Right ventricle myocardium superior (tissue), 1 donor: Measurements from ENCODE around the gene G6PC1. TPM values are rescaled to one million over a fixed set of nuclear protein-coding genes. Genes with fewer than 3 reads are reported as not detected.
"Not testable (repeated sequence)": the region's sequence is repeated elsewhere in the genome, so short reads cannot be mapped to it uniquely, and the experiment has no call there.

Experiments used
- ATAC-seq: fragments of 200-7000 bp; cut with Tn5 transposase; one replicate; pipeline ENCODE4 v1.9.1; 2020; ENCODE audit warnings: mild to moderate bottlenecking; ENCODE audit not compliant: poor library complexity
- DNase-seq: peaks from one replicate; pipeline ENCODE4 v3.0.0-alpha.2; 2020
- intact Hi-C: fragments of 100-400 bp; cut with DNase I; formaldehyde crosslinking; loops from one replicate; pipeline ENCODE4 v1.11.2; 2022
- total RNA-seq: library from RNA; stranded (reverse); fragmentation: NEBNext Ultra II Directional; extraction: Animal tissue kit (Norgen Biotek cat#: 25700); gene quantifications from one replicate; pipeline ENCODE4 v1.2.1, GENCODE V29; 2021
- donor health status: DM: no; HTN: yes; CAD: no; lungs with severe emphysema.

The G6PC1 gene
- total RNA-seq, 1 donor from 2014 or later: not detected

- intact Hi-C loops: no loop called here
- DNase-seq: no peak
- ATAC-seq: no peak
Observed at GRCh38 chr17:42894283-42895184, 6.1 kb upstream of the G6PC1 start.

GRCh38 chr17:42895185-42895555, 5.4 kb upstream of the G6PC1 start:
- ATAC-seq (peak; percentile 40), DNase-seq (peak; percentile 76)

DNA sequence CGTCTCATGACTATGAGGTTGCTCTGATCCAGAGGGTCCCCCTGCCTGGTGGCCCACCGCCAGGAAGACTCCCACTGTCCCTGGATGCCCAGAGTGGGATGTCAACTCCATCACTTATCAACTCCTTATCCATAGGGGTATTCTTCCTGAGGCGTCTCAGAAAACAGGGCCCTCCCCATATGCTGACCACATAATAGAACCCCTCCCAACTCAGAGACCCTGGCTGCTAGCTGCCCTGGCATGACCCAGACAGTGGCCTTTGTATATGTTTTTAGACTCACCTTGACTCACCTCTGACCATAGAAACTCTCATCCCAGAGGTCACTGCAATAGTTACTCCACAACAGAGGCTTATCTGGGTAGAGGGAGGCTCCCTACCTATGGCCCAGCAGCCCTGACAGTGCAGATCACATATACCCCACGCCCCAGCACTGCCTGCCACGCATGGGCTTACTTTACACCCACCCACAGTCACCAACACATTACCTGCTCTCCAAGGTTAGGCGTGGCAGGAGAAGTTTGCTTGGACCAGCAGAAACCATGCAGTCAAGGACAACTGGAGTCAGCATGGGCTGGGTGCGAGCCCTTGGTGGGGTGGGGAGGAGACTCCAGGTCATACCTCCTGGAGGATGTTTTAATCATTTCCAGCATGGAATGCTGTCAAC, 2.3 kb upstream of the G6PC1 start:
- no peak for ATAC-seq
- DNase-seq: no peak
- intact Hi-C loops: no loop called here

More at GRCh38 chr17:42895185-42895555, 5.4 kb upstream of the G6PC1 start:
- intact Hi-C loops: no loop called here

DNA sequence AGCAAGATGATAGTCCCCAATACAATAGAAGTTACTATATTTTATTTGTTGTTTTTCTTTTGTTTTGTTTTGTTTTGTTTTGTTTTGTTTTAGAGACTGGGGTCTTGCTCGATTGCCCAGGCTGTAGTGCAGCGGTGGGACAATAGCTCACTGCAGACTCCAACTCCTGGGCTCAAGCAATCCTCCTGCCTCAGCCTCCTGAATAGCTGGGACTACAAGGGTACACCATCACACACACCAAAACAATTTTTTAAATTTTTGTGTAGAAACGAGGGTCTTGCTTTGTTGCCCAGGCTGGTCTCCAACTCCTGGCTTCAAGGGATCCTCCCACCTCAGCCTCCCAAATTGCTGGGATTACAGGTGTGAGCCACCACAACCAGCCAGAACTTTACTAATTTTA, 618 bp upstream of the G6PC1 start:
- intact Hi-C loops, ATAC-seq, DNase-seq: not testable (repeated sequence)

GRCh38 chr17:42901535-42902229, 1.1 kb downstream of the G6PC1 start:
- DNase-seq (no peak), ATAC-seq (no peak)
- intact Hi-C loops: no loop called here

DNA sequence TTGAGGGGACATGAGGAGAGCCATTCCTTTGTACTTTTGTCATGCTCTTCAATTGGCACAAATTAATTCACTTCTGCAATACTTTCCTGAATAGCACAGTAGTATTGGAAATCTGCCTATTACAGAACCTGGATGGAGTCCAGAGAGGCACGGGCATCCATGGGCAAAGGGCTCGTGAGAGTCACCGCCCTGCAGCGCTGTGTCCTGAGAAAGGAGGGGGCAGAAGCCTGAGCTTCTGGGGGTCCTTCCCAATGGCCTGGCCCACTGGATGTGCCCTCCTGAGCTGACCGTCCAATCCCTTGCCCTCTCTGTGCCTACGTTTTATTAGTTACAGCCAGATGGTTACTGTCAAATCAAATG, 3.5 kb downstream of the G6PC1 start:
- ATAC-seq: no peak
- DNase-seq: no peak
- intact Hi-C loops: no loop called here

GRCh38 chr17:42906772-42907446, 6.3 kb downstream of the G6PC1 start:
- intact Hi-C loops: no loop called here
- no peak for ATAC-seq
- DNase-seq: no peak

DNA sequence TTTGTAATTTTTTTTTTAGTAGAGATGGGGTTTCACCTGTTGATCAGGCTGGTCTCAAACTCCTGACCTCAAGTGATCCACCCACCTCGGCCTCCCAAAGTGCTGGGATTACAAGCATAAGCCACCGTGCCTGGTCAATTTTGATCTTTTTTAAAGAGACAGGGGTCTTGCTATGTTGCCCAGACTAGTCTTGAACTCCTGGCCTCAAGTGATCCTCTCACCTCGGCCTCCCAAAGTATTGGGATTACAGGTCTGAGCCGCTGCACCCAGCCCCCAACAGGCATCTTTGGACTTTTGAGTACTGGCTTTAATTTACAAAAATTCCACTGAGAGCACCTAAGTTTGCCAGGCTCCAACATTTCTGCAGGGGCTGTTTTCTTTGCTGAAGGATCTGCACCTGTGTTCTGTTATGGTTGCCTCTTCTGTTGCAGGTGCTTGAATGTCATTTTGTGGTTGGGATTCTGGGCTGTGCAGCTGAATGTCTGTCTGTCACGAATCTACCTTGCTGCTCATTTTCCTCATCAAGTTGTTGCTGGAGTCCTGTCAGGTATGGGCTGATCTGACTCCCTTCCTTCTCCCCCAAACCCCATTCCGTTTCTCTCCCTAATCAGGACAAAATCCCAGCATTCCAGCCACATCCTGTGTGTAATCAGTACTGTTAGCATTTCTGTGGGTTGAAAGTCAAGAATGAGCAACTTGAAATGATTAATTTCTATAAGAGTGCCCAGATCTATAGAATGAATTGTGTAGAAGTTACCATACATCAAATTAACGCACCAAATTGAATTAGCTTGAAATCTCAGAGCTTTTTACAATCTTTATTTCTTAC, 8.5 kb downstream of the G6PC1 start:
- DNase-seq (no peak), ATAC-seq (no peak)
- intact Hi-C loops: no loop called here

GRCh38 chr17:42913522-42913921, 12.9 kb downstream of the G6PC1 start:
- intact Hi-C loops: no loop called here
- DNase-seq: no peak
- no peak for ATAC-seq

GRCh38 chr17:42913981-42914617, 13.5 kb downstream of the G6PC1 start:
- DNase-seq (no peak), ATAC-seq (no peak)
- intact Hi-C loops: no loop called here

DNA sequence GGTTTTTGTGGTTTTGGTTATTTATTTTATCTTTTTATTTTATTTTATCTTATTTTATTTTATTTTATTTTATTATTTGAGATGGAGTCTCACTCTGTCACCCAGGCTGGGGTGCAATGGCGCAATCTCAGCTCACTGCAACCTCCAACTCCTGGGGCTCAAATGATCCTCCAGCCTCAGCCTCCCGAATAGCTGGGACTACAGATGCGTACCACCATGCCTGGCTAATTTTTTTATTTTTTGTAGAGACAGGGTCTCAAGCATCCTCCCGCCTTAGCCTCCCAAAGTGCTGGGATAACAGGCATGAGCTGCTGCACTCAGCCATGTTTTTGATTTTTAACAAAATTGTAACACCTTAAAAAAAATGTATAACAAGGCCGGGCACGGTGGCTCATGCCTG, 14.7 kb downstream of the G6PC1 start:
- intact Hi-C loops, ATAC-seq, DNase-seq: not testable (repeated sequence)

DNA sequence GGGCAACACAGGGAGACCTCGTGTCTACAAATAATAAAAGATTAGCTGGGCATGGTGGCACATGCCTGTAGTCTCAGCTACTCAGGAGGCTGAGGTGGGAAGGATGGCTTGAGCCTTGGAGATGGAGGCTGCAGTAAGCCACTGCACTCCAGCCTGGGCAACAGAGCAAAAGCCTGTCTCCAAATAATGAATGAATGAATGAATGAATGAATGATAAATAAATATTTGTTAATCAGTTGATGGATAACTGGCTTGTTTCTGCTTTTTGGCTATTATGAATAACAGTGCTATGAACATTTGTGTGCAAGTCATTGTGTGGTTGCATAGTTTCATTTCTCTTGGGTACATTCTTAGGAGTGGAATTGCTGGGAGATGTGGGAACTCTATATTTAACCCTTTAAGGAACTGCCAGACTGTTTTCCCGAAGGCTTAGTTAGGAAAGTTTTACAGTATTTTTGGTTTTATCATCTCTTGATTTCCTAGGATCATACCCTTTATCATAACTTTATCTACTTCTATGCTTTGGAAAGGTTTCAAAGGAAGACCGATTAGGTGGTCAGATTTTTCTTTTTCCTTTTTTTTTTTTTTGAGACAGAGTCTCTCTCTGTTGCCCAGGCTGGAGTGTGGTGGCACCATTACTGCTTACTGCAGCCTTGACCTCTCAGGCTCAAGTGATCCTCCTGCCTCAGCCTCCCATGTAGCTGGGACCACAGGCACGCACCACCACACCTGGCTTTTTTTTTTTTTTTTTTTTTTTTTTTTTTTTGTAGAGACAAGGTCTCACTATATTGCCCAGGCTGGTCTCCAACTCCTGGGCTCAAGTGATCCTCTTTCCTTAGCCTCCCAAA, 16.0 kb downstream of the G6PC1 start:
- intact Hi-C loops: not testable (repeated sequence)

DNA sequence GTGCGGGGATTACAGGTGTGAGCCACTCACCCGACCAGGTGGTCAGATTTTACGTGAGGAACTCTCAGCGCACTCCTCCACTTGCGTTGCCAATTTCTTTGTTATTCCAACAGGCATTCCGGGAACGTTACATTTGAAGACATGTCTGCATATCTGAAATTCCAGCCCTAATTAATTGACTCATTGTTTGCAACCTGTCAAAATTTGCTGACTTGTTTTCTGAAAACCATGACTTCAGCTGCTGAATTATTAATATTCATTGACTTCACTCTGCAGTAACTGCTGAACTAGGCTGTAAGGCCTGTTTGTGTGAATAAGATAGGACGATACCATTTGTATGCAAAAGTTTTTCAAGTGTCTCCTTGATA, 16.6 kb downstream of the G6PC1 start:
- intact Hi-C loops: no loop called here
- no peak for ATAC-seq
- DNase-seq: no peak

More for the DNA sequence above, 16.0 kb downstream of the G6PC1 start:
- ATAC-seq, DNase-seq: not testable (repeated sequence)

GRCh38 chr17:42918902-42919521, 18.4 kb downstream of the G6PC1 start:
- DNase-seq: no peak
- intact Hi-C loops: no loop called here
- ATAC-seq: no peak

DNA sequence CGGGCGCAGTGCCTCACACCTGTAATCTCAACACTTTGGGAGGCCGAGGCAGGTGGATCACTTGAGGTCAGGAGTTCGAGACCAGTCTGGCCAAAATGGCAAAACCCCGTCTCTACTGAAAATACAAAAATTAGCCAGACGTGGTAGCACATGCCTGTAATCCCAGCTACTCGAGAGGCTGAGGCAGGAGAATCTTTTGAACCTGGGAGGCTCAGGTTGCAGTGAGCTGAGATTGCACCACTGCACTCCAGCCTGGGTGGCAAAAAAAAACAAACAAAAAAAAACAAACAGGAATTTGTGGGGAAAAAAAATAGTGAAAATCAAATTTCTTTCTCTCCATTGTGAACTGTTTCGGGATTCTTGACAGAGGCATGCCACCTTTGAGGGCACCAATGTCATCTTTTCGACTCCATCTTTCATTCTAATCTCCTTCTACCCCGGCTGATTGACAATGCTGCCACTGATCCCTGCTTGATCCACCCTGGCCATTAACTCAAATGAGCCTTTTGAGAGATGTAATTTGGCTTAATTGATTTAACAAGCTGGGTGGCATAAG, 19.0 kb downstream of the G6PC1 start:
- intact Hi-C loops, DNase-seq, ATAC-seq: not testable (repeated sequence)
